Right renal pelvis (tissue), 4 donors: Measurements from ENCODE around the gene HSPE1. TPM values are rescaled to one million over a fixed set of nuclear protein-coding genes. Genes with fewer than 3 reads are reported as not detected.
"Not testable (repeated sequence)": the region's sequence is repeated elsewhere in the genome, so short reads cannot be mapped to it uniquely, and the experiment has no call there.

Experiments
- DNase-seq, 4 donors: peaks; one replicate each; pipeline ENCODE4 v3.0.0-alpha.2; 2013; ENCODE audit warnings: low read depth in 4 of 4, low spot score in 3 of 4, missing footprints in 1 of 4
- polyA plus RNA-seq, 4 donors: library from polyadenylated mRNA; unstranded; fragments of 120-200 nt; gene quantifications; one replicate each; pipeline ENCODE4 v1.2.1, GENCODE V29; 2013; ENCODE audit not compliant: insufficient read length in 4 of 4

Gene HSPE1
- polyA plus RNA-seq, result 100 to 1,000 TPM; 224 to 274 (median 246) TPM

DNA sequence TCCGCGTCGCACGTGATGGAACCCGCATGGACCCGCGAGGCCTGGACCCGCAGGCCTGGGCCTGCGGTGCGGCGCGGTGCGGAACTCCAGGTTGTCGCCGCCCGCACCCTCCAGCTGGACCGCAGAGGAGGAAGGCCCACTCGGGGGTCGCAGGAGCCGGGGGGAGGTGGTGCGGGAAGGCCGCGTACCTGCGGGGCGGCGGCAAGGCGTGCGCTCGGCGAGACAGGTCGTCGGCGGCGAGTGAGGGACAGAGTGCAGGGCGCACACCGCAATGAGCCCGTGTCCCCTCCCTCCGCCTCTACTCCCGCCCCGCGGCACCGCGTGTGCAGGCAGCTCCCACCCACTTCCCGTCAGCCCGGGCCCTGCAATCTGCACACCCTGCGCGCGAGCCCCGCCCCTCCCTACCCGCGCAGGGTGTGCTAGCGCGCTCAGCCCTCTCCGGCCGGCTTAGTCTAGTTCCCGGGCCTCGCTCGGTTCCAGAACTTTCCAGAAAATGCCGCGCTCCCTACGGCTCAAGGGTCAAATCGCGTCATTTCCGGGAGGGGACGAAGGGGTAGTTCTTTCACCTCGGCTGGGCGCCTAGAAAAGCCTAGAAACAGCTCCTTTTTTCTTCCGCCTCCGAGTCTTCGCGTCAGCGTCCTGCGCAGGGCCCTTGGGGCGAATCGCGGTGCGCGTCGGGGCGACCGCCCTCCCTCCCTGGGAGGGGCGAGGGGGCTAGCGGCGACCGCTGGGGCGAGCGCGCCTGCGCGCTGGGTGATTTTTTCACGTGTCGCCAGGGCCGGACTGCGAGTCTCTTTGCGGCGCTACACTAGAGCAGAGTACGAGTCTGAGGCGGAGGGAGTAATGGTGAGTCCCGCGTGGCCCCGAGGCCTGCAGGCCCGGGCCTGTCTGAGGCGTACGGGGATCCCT lies at the start of gene HSPE1, which contains the start of gene HSPD1:
HSPE1 (plus strand) TSS at position 786 of the 909 bp plus-strand sequence; CDS start at position 844, 58 bp downstream.
HSPD1 (minus strand) TSS at position 247 of the 909 bp plus-strand sequence. CDS start 992 bp downstream, outside the sequence.
- DNase-seq, result peak; percentile 99 to 100 (median 100)

DNA sequence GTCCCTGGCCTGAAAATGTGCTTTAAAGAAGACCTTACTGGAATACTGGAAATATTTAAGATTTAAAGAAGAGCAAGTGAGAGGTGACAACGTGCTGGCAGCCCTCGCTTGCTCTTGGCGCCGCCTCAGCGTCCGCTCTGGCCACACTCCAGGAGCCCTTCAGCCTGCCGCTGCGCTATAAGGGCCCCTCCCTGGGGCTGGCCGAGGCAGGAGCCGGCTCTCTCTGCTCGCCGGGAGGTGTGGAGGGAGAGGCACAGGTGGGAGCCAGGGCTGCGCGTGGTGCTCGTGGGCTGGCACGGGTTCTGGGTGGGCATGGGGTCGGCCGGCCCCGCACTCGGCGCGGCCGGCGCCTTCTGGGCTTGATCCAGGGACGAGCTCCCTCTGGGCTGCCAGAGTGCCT lies 49.7 kb upstream of the HSPE1 start:
- no peak for DNase-seq

DNA sequence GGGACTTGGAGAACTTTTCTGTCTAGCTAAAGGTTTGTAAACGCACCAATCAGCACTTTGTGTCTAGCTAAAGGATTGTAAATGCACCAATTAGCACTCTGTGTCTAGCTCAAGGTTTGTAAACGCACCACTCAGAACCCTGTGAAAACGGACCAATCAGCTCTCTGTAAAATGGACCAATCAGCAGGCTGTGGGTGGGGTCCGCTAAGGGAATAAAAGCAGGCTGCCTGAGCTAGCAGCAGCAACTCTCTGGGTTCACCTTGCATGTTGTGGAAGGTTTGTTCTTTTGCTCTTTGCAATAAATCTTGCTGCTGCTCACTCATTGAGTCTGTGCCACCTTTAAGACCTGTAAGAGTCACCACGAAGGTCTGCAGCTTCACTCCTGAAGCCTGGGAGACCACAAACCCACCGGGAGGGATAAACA lies 49.2 kb upstream of the HSPE1 start:
- not testable (repeated sequence) for DNase-seq

DNA sequence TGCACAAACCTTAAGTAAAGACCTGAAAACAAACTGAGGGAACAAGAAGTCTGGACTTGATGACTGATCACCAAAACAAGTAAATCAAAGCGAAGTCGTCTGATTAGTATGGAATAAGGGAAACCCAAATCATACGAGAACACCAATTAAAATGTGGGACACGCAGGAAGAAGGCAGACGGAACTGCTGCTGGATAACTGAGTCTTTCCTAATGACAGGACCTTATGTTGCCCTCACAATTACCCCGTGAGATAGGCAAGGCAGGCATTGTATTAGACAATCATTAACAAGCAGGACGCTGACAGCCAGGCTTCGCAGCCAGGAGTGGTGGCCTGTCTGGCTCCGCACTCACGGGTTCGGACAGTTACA lies 47.4 kb upstream of the HSPE1 start:
- DNase-seq, result no peak

DNA sequence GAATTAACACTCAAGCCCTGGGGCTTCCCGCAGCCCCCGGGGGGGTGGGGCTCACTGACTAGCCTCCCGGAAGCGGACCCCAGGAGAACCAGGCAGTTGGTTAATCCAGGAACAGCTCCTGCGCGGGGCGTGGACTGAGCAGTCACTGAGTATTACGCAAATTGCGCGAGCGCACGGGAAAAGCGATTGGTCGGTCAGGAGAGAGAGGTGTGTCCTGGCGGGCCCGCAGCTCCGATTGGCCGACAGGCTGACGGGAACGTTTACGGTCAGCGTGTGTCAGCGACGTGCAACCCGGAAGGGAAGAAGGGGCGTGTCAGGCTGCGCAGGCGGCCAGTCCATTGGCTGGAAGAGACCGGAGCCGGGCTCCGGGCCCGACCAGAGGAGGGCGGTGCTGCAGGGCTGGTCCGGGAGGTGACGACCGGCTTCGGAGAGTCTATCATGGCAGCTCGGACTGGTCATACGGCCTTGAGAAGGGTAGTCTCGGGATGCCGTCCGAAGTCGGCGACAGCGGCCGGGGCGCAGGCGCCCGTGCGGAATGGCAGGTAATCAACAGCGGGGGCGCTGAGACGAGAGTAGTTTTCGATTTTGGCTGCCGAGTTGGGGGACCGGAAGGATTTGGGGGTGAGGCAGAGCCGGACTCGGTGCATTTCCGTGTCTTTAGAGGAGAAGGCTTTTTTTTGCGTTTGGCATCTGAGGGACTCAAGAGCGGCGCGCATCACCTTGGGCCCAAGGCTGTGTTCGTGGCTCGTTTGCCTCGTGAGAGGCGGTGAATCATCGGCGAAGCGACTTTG lies 46.9 kb upstream of the HSPE1 start, which contains the start of gene COQ10B:
COQ10B (plus strand) TSS at position 430 of the 791 bp plus-strand sequence; CDS start at position 439, 9 bp downstream.
- peak; percentile 97 to 99 (median 98) for DNase-seq

DNA sequence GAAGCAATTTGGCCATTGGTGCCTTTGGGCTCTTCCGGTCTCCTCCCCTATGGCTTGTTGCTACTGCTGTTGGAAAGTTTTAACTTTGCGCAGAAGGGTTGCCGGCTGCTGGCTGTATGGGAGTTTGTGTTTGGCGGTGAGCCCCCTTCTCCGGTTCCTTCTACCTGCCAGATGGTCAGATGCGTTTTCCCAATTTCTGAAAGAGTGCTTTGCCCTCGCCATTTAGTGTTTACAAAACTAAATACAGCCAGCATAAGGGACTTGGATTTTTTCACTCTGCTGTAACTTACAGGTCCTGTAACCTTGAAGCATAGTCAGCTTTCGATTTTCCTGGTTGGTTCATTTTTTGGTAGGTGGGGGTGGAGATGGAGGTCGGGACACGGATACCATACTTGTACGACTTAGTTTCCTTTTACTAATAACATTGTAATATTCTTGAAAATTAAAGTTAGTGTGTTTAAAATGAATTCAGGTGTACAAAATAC lies 46.2 kb upstream of the HSPE1 start:
- DNase-seq, result peak in 3 of 4 donors; percentile 65 to 69 (median 67)

DNA sequence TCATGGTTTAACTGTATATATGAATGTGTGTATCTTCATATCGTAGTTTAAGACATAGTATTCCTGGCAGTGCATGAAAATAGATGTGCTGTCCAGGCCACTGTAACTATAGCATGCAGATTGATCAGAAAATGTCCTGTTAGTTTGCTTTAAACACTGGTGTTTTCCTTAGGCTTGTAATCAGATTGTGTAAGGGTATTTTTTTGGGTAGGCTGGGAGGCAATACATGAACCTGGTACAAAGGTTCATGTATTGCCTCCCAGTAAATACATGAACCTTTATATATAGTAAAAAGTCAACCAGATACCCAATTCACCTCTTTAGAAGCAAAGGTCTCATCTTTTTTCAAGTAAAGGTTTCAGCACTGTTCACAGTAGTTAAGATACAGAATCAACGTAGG lies 45.3 kb upstream of the HSPE1 start:
- no peak for DNase-seq

DNA sequence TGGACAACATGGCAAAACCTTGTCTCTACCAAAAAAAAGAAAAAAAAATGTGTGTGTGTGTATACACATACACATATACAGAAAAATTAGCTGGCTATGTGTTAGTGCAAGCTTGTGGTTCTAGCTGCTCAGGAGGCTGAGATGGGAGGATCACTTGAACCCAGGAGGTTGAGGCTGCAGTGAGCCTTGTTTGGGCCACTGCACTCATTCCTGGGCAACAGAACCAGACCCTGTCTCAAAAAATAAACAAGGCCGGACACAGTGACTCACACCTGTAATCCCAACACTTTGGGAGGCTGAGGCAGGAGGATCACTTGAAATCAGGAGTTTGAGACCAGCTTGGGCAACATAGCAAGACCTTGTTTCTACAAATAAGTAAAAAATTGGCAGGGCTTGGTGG lies 44.8 kb upstream of the HSPE1 start:
- no peak for DNase-seq

DNA sequence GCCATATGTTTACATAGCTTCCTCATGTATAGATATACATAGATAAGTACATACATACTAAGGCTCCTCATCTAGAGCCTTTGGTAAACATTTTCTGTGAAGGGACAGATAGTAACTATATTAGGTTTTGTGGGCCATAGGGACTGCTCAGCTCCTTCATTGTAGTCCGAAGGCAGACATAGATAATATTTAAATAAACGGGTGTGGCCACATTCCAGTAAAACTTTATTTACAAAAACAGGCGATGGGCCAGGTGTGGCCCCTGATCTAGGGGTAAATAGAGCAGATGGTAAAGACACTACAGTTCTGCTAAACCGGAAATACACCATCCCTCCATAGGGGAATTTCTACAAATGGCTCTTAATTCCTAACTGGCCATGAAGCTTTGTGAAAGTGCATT lies 39.5 kb upstream of the HSPE1 start:
- no peak for DNase-seq

DNA sequence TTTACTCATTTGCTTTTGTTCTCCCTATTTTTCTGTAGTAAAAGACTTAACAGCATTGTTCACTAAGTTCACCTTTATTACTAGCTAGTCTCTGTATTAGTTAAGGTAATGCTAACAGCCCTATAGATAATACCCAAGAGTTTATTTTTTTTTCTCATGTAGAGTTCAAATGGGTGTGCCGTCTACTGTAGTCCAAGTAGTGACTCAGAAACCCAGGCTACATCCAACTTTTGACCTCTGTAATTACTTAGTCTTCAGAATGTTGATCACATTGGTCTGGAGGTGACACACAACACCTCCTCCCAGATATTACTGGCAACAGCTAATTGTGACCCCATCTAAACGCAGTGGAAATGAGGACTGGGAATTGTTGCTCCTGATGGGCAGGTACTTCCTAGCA lies 39.1 kb upstream of the HSPE1 start:
- DNase-seq, result no peak

DNA sequence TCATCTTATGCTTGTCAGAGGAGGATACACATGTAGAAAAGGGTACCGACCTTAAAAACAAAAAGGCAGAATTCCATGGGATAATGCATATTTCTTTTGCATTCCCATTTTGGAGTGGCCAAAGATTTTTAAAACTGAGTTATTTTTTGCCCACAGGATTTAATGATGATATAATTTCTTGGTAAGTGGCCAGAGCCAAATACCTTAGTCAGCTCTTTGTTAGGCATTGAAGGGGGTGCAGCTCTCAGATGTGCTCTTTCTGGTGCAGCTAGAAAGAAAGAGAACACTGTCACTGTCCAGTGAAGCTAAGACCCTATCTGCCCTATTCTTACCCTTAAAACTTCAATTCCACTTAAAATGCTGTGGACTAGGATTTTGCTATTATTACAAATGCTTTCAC lies 36.0 kb upstream of the HSPE1 start:
- no peak for DNase-seq

DNA sequence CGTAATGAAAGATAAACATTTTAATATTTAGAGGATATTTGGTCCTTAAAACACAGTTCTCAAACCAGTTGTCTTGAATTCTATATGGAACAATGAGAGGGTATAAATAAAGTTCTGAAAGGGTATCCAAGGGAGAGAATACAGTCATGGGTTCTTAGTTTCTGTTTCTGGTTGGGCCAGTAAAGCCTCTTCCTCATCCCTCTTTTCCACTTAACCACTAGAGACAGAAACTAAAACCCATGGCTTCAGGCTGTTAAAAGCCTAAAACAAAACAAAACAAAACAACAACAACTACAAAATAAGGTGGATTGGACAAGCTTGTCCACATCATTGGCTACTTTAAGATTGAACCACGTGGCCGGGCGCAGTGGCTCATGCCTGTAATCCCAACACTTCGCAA lies 28.0 kb upstream of the HSPE1 start:
- DNase-seq, result no peak

DNA sequence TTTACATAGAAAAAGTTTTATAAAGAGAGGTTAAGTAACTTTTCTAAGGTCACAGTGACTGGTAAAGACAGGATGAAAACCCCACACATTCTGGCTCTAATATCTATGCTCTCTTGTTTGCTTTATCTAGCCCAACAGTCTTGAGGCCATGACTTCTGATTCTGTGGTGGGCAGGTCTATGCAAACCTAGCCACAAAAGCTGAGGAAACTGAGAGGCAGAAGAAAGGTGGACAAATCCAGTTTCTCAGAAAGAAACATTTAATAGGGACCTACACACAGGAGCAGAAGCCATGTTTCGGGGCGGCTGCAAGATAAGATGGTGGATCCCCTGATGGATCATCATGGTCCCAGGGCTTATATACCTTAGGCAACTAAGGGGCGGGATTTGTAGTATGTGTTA lies 22.4 kb upstream of the HSPE1 start:
- no peak for DNase-seq

DNA sequence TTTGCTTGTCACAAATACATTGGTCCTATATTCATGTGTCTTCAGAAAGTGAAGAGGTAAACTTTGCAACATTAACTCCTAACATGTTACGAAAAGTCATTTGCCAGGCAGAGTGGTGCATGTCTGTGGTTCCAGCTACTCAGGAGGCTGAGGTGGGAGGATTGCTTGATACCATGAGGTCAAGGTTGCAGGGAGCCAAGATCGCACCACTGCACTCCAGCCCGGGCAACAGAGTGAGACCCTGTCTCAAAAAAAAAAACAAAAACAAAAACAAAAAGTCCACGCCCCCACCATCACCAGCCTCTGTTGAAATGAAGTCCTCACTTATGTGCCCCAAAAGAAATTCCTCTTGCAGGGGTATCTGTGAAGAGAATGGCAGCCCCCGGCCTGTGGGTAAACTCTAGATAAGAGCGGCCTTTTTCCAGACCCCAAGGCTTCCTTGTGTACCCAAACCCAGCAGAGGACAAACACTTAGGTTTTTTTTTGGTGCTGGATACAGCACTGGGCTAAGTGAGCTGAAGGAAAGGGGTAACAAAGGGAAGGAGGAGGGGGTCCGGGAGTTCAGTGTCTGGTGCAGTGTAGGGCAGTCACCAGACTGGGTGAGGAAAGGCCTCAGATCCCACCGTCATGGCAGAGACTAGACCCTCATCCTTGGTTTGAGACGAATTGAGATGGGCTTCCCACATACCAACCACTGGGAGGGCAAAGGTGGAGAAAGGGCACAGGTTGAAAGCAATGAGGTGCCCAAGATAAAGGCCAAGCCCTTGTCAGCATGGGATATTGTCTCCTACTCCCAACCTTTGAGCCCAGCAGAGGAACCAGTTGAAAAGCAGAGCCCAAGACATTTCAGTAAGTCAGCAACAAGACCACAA lies 19.8 kb upstream of the HSPE1 start:
- no peak for DNase-seq

DNA sequence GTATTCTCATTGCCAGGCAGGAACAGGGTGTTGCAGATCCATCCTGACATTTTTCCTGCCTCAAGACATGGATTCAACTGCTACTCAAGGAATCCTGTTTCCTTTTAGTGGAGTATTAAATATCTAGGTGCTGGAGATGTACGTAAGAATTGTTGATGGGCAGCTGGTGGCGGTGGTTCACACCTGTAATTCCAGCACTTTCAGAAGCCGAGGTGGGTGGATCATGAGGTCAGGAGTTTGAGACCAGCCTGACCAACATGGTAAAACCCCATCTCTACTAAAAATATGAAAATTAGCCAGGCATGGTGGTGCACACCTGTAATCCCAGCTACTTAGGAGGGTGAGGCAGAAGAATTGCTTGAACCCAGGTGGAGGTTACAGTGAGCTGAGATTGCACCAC lies 15.9 kb upstream of the HSPE1 start:
- DNase-seq, result not testable (repeated sequence)

DNA sequence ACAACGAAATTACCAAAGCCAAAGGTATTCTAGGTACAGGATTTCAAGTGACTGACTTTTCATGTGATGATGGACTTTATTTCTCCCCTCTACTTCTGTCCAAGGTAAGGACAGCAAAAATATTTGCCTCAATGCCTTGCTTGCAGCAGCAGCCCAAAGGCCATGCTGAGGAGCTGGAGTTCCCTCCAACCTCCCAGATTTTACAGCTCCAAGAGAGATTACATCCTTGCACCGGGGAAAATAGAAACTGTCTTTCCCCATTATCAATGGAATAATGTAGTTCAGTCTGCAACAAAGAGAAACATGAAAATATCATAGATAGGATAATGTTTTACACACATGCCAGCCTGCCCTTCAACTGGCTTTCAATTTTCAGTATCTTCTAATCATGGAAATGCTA lies 14.0 kb upstream of the HSPE1 start:
- no peak for DNase-seq

DNA sequence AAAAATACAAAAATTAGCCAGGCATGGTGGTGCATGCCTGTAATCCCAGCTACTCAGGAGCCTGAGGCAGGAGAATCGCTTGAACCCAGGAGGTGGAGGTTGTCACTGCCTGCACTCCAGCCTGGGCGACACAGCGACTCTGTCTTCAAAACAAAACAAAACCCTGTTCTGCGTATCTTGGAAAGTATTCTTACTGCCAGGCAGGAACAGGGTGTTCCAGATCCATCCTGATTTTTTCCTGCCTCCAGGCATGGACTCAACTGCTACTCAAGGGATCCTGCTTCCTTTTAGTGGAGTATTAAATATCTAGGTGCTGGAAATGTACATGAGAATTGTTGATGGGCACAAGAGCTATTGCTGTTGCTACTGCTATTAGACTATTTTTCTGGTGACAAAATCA lies 12.8 kb upstream of the HSPE1 start:
- DNase-seq, result no peak

DNA sequence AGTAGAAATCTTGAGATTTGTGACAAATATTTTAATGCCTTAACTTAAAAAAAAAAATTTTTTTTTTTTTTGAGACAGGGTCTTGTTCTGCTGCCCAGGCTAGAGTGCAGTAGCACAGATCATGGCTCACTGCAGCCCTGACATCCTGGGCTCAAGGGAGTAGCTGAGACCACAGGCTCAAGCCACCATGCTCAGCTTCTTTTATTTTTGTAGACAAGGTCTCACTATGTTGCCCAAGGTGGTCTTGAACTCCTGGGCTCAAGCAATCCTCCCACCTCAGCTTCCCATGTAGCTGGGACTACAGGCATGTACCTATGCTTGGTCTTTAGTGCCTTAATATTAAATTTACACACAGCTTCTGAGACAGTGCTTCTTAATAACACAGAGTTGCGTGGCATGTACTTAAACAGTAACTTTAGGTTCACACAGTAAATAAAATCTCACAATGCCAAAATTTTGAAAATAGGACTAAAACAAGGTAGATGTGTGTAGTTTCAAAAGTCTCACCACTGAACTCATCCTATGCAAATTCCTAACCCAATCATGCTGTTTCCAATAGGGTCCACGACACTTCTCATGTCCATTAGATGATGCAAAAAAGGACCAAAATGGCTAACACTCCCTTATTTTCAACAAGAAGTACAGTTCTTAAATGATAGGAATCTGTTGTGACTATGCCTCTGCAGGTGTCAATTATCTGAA lies 4.6 kb upstream of the HSPE1 start:
- DNase-seq, result no peak

DNA sequence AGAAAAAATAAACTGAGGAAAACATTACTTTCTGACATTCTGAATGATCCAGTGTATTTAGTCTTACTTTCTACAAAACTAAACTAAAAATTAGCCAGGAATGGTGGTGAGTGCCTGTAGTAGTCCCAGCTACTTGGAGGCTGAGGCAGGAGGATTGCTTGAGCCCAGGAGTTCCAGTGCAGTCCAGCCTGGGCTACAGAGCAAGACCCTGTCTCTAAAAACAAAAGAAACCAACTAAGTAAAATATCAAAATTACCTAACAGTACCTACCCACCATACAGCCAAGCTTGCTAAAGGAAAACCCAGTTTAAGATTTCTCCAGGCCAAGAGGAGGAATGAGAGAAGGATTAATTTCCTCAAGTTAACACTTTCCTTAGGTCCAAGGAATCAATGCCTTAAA lies 3.5 kb upstream of the HSPE1 start:
- DNase-seq, result no peak

DNA sequence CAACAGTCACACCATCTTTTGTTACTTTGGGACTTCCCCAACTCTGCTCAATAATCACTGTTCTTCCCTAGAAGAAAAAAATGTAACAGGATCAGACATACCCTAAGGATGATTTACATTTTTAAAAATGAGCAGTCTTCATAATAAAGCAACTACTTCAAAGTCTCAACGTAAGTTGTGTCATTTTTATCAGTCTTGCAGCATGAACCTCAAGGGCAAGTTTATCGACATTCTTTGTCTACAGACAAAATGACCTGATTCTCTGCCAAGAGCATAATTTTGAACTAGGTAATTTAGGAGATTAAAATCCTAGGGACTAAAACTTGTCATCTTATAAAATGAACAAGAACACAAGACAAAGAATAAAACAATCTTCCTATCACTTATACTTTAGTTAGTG lies 2.9 kb upstream of the HSPE1 start:
- DNase-seq, result no peak
